IPS-18c (cell line): Measurements from ENCODE around the gene NSUN7.
A peak's percentile ranks its signal among the peaks of the same experiment; 100 is the strongest.

ENCODE experiments used
- H3K4me3 ChIP-seq: 2 replicates; pipeline ENCODE4 v1.7.0; 2013; ENCODE audit warnings: low read depth, mild to moderate bottlenecking, low read length, moderate library complexity; ENCODE audit not compliant: insufficient read depth
- H3K9me3 ChIP-seq: one replicate; pipeline ENCODE4 v1.6.1; 2013; ENCODE audit warnings: mild to moderate bottlenecking, low read length, moderate library complexity; ENCODE audit not compliant: control insufficient read depth, insufficient read depth

The NSUN7 gene

GRCh38 chr4:40731361-40731760, 18.4 kb upstream of the NSUN7 start:
- Histone ChIP-seq H3K9me3 (no peaks in the 10 kb centered on the region), H3K4me3 (no peak overlapping the region)

DNA sequence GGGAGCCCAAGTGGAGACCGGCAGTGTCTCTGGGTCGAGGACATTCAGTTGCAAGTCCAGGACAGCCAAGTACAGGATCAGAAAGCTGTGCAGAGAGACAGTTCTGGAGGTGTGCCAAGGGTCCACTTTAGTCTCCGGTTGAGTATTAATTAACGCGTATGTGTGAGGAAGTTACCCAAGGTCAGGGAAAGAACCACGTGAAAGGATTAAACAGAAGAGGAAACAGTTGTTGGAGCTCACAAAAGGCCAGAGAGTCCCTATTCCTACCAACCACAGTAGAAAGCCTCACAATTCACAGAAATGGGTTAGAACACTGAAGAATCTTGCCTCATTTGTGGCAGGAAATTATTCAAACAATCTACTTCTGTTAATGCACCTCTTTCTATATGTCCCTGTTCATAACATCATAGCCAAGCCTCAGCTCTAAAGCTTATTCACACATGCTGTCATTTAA, 17.9 kb upstream of the NSUN7 start:
- H3K9me3 ChIP-seq: no peaks in the 10 kb centered on the region

GRCh38 chr4:40733752-40734151, 16.0 kb upstream of the NSUN7 start:
- Histone ChIP-seq H3K4me3 (no peak overlapping the region), H3K9me3 (no peaks in the 10 kb centered on the region)

More for the DNA sequence above, 17.9 kb upstream of the NSUN7 start:
- H3K4me3 ChIP-seq: no peak overlapping the region

DNA sequence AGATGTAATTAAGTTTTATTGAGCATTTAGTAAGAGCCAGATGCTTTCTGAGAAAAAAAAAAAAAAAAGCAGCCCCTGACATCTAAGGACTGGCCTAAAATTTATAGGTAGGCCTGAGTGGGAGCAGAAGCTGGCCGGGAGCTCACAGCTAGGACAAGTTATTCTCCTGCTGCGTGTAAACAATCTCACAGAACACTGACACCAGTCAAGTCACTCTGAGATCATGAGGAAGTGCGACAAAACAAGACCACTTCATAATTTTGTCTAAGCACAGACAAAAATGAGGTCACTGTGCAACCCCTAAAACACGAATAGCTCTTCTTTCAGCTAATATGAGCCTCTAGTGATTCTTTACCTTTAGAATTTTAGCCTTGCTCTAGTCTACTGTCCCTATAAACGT, 15.3 kb upstream of the NSUN7 start:
- Histone ChIP-seq H3K9me3 (no peaks in the 10 kb centered on the region), H3K4me3 (no peak overlapping the region)

- Histone ChIP-seq H3K9me3 (no peaks in the 10 kb centered on the region), H3K4me3 (no peak overlapping the region)
Measured at GRCh38 chr4:40736910-40737309, 12.8 kb upstream of the NSUN7 start.

GRCh38 chr4:40737879-40738278, 11.9 kb upstream of the NSUN7 start:
- Histone ChIP-seq H3K4me3 (no peak overlapping the region), H3K9me3 (no peaks in the 10 kb centered on the region)

DNA sequence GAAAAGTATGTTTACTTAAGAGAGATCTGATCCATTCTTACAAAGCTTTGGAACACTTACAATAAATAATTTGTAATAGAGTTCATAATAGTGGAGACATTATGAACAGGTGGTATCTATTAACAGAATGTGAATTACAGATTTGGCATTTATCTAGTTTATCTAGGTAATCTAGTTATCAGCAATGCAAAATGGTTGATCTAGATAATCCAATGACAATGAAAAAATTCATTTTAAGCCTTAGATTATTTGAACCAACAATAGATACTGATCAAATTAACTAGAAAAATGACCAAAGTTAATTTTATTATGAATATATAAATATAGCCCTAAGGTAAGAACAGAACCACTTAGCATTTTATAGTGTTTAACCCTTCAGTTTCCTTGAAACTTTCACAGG, 10.4 kb upstream of the NSUN7 start:
- Histone ChIP-seq H3K9me3 (no peaks in the 10 kb centered on the region), H3K4me3 (no peak overlapping the region)

DNA sequence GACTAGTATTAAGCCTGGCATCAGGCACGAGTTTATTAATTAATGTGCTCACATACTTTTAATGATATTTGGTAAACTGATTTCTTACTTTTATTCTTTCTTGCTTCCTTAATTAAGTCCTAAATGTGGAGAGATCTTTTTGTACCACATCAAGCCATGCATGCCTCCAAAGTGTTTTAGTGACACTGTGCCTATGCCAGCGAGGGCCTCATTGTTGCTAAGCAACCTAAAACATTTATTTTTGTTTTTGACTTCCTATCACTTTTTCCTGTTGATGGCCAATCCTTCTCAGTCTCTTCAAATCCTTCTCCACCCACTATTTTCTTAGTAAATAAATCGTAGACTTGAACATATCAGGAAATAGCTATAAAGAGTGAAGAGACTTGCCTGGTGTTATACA, 5.5 kb upstream of the NSUN7 start:
- H3K4me3 ChIP-seq: no peak overlapping the region
- H3K9me3 ChIP-seq: no peaks in the 10 kb centered on the region

DNA sequence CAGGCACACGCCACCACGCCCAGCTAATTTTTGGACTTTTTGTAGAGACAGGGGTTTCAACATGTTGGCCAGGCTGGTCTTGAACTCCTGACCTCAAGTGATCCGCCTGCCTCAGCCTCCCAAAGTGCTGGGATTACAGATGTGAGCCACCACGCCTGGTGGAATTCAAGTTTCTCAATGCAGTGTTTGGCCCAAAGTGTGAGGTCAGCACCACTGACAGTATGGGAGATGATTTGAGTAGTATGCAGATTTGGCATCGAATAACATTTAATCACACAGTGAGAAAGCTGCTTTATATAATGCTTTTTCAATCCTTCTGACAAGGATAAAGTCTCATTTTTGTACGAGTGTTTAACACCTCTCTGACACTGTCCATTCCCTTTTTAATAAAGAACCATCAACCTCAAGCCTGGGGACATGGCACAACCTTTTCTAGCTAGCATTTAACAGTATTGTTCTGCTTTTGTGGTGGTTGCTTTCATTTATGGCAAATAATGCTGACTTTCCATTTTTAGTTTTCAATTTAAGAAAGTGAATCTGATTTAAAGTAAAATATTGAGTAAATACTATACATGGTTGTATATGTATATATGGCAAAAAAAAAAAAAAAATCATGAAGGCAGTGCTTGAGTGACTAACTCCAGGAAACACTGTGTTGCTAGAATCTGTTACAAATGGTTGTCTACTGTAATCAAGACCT, 4.3 kb upstream of the NSUN7 start:
- H3K4me3 ChIP-seq: no peak overlapping the region

DNA sequence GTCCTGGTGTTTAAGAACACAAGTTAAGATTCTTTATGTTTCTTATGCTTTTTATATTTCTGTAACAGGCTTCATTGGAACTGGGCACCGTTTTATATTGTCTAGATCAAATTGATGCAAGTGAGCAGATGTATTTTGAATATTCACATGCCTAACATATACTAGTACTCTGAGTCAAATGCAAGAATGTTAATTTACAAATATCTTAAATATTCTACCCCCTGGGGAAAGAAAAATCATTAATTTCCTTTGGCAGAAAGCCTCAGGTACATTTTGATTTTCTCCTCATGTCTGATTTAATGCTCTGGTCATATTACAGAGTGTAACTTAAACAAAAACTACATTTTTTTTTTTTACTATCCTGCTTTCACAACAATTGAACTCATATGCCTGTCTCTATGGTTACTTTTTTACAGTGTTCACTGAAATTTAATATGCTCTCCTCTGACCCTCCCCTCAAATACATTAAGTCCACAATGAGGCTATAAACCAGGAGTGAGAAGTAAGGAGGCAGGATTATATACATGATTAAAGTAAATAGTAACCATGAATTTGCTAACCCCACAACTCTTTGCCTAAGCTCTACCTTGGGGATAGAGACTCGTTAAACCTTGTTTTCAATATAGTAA, 2.4 kb upstream of the NSUN7 start:
- H3K4me3 ChIP-seq: no peak overlapping the region
- H3K9me3 ChIP-seq: no peaks in the 10 kb centered on the region

More for the DNA sequence above, 4.3 kb upstream of the NSUN7 start:
- H3K9me3 ChIP-seq: no peaks in the 10 kb centered on the region

DNA sequence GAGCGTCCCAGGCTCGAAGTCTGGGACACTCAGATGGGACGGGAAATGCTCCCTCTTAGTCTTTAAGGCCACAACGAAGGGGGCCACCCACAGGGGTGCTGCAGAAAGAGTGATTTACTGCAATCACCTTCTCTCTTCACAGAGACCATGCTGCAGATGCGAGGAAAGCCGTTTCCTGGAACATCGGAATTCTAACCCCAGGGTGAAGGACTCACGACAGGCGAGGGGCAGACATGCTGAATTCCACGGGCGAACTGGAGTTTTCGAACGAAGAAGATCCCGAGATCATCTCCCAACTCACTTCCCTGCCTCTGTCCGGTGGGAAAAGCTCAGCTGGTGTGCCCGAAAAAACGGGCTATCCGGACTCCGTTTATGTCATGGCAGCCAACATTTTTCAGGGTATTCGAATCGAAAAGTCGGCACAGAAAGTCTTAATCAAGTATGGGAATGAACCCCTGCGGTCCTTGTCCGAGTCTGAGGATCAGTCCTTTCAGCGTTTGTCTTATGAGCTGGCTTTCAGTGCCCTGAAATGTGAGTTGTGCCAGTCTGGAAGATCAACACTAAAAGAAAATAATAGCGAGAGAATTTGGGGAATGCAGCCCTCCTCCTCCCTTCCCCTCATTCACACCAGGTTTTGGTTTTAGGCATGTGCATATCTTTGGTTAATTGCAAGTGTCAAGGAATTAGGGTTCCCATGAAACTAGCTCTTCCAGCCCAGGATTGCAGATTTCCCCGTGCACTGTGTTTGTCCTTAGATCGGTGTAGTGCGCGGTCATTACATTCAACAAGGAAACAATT, 905 bp downstream of the NSUN7 start:
- Histone ChIP-seq H3K4me3 (peak overlapping the region; percentile 80), H3K9me3 (no peaks in the 10 kb centered on the region)

DNA sequence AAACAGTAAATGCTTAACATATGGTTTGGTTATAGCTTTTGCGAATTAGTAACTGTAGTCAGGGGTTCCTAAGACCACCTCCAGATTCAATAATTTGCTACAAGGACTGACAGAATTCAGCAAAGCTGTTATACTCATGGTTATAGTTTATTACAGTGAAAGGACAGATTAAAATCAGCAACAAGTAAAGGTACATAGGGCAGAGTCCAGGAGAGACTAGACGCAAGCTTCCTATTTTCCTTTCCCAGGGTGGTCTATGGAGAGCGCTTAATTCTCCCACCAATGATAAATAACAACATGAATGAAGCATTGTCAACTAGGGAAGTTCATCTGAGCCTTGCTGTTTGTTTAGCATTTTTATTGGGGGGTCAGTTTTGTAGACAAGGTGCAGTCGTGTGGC, 5.9 kb downstream of the NSUN7 start:
- Histone ChIP-seq H3K9me3 (no peaks in the 10 kb centered on the region), H3K4me3 (no peak overlapping the region)

DNA sequence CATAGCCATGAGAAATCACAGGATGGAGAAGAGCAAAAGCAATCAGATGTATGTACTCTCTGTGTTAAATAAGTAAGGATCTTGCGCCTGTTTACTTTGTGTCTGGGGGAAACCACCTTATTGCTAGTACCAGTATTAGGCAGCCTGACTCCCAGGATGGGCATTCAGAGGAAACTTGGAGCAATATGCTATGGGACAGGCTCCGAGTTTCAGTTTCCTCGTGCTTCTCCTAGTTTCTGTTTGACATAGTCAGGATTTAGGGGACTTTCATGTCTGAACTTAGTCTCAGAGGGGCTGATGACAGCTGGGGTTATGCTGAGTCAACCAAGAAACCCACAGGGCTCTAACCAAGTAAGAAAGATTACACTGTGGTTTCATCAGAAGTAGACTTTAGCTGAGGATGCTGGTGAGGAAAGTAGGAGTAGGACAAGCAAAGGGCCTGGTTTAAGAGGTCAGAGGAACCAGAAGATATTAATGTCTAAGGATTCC, 13.5 kb downstream of the NSUN7 start:
- Histone ChIP-seq H3K9me3 (no peaks in the 10 kb centered on the region), H3K4me3 (no peak overlapping the region)

GRCh38 chr4:40769266-40769665, 19.5 kb downstream of the NSUN7 start:
- Histone ChIP-seq H3K4me3 (no peak overlapping the region), H3K9me3 (no peaks in the 10 kb centered on the region)

- H3K9me3 ChIP-seq: no peaks in the 10 kb centered on the region
- H3K4me3 ChIP-seq: no peak overlapping the region
Measured at GRCh38 chr4:40778090-40778489, 28.3 kb downstream of the NSUN7 start.

DNA sequence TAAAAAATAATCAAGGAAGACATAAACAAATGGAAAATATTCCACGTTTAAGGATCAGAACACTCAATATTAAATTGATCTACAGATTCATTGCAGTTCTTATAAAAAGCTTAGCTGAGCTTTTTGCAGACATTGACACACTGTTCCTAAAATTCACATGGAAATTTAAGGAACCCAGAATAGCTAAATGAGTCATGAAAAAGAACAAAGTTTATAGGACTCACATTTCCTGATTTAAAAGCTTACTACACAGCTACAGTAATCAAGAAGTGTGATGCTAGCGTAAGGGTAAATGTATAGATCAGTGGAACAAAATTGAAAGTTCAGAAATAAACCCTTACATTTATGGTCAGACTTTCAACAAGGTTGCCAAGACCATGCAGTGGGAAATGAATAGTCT, 33.1 kb downstream of the NSUN7 start:
- Histone ChIP-seq H3K9me3 (no peaks in the 10 kb centered on the region), H3K4me3 (no peak overlapping the region)

DNA sequence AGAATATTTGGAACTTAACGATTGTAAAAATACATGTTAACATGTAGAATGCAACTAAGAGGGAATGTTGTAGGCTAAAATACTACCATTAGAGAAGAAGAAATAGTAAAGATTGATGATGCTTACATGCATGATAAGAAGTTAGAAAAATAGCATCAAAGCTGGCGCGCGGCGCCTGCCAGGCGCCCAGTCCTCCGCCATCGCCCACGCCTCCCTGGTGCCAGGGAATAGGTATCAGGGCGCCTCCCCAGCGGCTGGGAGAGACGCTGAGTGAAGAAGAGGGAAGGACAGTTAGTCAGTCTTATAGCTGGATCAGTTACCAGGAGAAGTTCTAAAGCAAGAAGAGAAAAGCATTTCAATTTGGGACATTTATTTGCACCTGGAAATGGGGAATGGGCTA, 36.0 kb downstream of the NSUN7 start:
- no peaks in the 10 kb centered on the region for H3K9me3 ChIP-seq
- H3K4me3 ChIP-seq: no peak overlapping the region

DNA sequence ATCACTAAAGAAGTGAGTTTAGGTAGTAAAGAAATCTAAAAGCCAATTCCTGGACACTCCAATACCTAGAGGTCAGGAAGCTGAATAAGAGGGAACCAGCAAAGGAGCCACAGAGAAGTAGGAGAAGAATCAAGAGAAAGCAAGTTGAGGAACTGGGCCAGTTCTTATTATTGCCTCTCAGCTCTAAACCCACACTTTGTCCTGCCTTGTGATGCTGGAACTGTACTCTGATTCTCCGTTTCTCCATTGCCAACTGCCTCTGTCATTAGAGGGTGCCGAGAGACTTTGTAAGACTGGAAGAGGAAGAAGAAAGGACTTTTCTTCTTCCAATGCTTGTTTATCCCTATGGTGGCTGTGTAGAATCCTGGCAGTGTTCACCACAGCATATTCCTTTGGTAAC, 38.6 kb downstream of the NSUN7 start:
- no peak overlapping the region for H3K4me3 ChIP-seq
- no peaks in the 10 kb centered on the region for H3K9me3 ChIP-seq
